Activated B cell treated with CpG ODN at 0.5 μM for 24 hours (primary cell): Measurements from ENCODE around the gene DPF3. TPM values are rescaled to one million over a fixed set of nuclear protein-coding genes. Genes with fewer than 3 reads are reported as not detected.
A peak's percentile ranks its signal among the peaks of the same experiment; 100 is the strongest.

Experiments
- ATAC-seq: fragments of 200-7000 bp; cut with Tn5 transposase; one replicate; pipeline ENCODE4 v1.10.0; 2021; ENCODE audit warnings: low read depth, mild to moderate bottlenecking, moderate library complexity
- CTCF ChIA-PET: fragments of 350-600 bp; sonication (Branson Sonifier 250); formaldehyde crosslinking; loops from one replicate; lab custom pipeline; 2021; ENCODE audit warnings: antibody characterized with exemption; lab: Charles Lee
- POLR2A ChIA-PET: fragments of 350-600 bp; sonication (Branson Sonifier 250); formaldehyde crosslinking; loops from one replicate; lab custom pipeline; 2021; ENCODE audit warnings: antibody characterized with exemption; lab: Charles Lee
- DNase-seq: peaks from one replicate; pipeline ENCODE4 v3.0.0; 2022
- H3K27ac Mint-ChIP-seq: one replicate; pipeline ENCODE4 v1.8.0; 2020; ENCODE audit warnings: mixed read lengths
- H3K27me3 Mint-ChIP-seq: one replicate; pipeline ENCODE4 v1.8.0; 2021; ENCODE audit warnings: mixed read lengths
- H3K36me3 Mint-ChIP-seq: one replicate; pipeline ENCODE4 v1.8.0; 2021; ENCODE audit warnings: low read depth, mixed read lengths
- H3K4me1 Mint-ChIP-seq: one replicate; pipeline ENCODE4 v1.8.0; 2021; ENCODE audit warnings: mixed read lengths
- H3K4me3 Mint-ChIP-seq: one replicate; pipeline ENCODE4 v1.8.0; 2020; ENCODE audit warnings: mild to moderate bottlenecking, mixed read lengths
- H3K9me3 Mint-ChIP-seq: one replicate; pipeline ENCODE4 v1.8.0; 2020; ENCODE audit warnings: mixed read lengths
- intact Hi-C: fragments of 100-400 bp; cut with micrococcal nuclease; formaldehyde crosslinking; loops from one replicate; pipeline ENCODE4 v1.15.1; 2024
- total RNA-seq: library from RNA; stranded (reverse); gene quantifications from 2 replicates; pipeline ENCODE4 v1.2.3, GENCODE V29; 2022
- TF ChIP-seq, protein P1 (sequence below): fragments of 200-600 bp; IDR thresholded peaks from one replicate; pipeline ENCODE4 v1.8.0; 2022; ENCODE audit warnings: antibody characterized with exemption, mild to moderate bottlenecking

DPF3 gene
- total RNA-seq, 1 donor from 2014 or later, result 3.5 TPM

DNA sequence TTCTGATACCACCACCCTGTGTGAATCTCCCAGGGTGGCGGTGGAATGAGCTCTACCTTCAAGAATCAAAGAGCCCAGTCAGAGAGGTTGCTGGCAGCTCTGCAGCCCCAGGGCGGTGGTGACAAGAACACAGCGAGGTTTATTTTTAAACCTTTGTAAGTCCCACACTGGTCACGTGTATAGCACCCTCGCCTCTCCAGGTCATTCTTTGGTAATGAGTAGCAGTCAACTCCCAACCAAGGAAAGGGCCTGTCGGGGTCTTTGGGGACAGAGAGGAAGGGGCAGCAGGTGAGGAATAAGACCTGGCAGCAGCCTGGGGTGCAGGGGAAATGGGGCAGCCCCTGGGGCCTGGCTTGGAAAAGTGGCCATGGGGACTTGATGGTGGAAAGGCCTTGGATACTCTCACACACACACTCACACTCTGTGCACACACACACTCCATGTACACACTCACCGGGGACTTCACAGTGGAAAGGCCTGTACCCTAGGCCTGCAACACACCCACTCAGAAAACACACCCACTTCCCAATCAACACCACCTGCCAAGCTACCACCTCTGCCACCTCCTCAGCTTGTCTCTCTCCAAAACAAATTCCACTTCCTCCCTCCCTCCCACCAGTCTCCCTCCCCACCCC is 178.6 kb downstream of the DPF3 start:
- POLR2A ChIA-PET, result interaction anchor here (0.6 to 2.3 kb wide), 2 partner anchors 196 to 208 kb away, joined by 3 to 7 read pairs; no protein-coding TSS in a partner anchor
- CTCF ChIA-PET, result no interaction called here
- H3K36me3 Mint-ChIP-seq, result peaks cover 14% of the 10 kb centered on the region
- H3K9me3 Mint-ChIP-seq, result no peaks in the 10 kb centered on the region
- peak overlapping the region; percentile 71 for H3K27ac Mint-ChIP-seq
- intact Hi-C loops, result loop anchor here (5.0 to 10.0 kb wide), 2 partner anchors 72 to 201 kb away; no protein-coding TSS in a partner anchor
- peaks cover 54% of the 10 kb centered on the region for H3K4me1 Mint-ChIP-seq
- H3K27me3 Mint-ChIP-seq, result no peaks in the 10 kb centered on the region
- no peak for DNase-seq
- TF ChIP-seq, protein P1, sequence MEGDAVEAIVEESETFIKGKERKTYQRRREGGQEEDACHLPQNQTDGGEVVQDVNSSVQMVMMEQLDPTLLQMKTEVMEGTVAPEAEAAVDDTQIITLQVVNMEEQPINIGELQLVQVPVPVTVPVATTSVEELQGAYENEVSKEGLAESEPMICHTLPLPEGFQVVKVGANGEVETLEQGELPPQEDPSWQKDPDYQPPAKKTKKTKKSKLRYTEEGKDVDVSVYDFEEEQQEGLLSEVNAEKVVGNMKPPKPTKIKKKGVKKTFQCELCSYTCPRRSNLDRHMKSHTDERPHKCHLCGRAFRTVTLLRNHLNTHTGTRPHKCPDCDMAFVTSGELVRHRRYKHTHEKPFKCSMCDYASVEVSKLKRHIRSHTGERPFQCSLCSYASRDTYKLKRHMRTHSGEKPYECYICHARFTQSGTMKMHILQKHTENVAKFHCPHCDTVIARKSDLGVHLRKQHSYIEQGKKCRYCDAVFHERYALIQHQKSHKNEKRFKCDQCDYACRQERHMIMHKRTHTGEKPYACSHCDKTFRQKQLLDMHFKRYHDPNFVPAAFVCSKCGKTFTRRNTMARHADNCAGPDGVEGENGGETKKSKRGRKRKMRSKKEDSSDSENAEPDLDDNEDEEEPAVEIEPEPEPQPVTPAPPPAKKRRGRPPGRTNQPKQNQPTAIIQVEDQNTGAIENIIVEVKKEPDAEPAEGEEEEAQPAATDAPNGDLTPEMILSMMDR, result no peak
- peak; percentile 19 for ATAC-seq
- H3K4me3 Mint-ChIP-seq, result peak overlapping the region; percentile 63

GRCh38 chr14:72714871-72715214 is 179.1 kb downstream of the DPF3 start:
- no peak for ATAC-seq
- Mint-ChIP-seq H3K4me1 (peaks cover 54% of the 10 kb centered on the region), H3K27me3 (no peaks in the 10 kb centered on the region), H3K36me3 (peaks cover 17% of the 10 kb centered on the region), H3K4me3 (peak overlapping the region; percentile 63), H3K9me3 (no peaks in the 10 kb centered on the region), H3K27ac (peak overlapping the region; percentile 71)
- ChIA-PET POLR2A (interaction anchor here (0.6 to 2.3 kb wide), 3 partner anchors 196 to 211 kb away, joined by 3 to 7 read pairs (median 4); partner anchors contain the start of gene DCAF4), CTCF (no interaction called here)
- DNase-seq, result no peak
- intact Hi-C loops, result loop anchor here (5.0 to 10.0 kb wide), 2 partner anchors 72 to 200 kb away; no protein-coding TSS in a partner anchor
- TF ChIP-seq, protein P1, result no peak

GRCh38 chr14:72714094-72714493 is 179.8 kb downstream of the DPF3 start:
- intact Hi-C loops, result loop anchor here (10.0 kb wide), 1 partner anchor 199 kb away; no protein-coding TSS in a partner anchor
- ChIA-PET CTCF (no interaction called here), POLR2A (interaction anchor here (1.1 to 2.3 kb wide), 2 partner anchors 195 to 212 kb away, joined by 4 to 7 read pairs; partner anchors contain the start of gene DCAF4)
- Mint-ChIP-seq H3K9me3 (no peaks in the 10 kb centered on the region), H3K27ac (peak overlapping the region; percentile 68), H3K36me3 (peaks cover 14% of the 10 kb centered on the region), H3K4me3 (peak overlapping the region; percentile 63), H3K4me1 (peaks cover 54% of the 10 kb centered on the region), H3K27me3 (no peaks in the 10 kb centered on the region)
- TF ChIP-seq, protein P1, result no peak
- DNase-seq, result peak; percentile 44
- peak; percentile 90 for ATAC-seq

DNA sequence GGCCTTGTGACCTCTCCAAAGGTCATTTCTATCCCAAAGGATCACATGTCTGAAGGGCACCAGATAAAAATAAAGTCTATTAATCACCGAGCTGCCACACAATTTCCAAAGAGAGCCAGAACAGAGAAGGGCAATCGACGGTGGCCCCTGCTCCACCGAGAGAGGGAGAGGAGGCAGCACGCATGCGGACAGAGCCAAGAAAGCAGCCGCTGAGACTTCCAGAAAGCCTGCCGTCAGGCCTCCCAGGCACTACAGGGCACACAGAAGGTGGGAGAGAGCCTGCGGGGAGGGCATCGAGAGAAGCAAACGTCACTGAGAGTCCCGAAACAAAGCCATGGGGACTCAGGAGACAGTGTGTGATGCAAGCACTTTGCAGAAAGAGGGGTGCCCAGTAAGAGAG is 182.0 kb downstream of the DPF3 start:
- Mint-ChIP-seq H3K27me3 (no peaks in the 10 kb centered on the region), H3K4me1 (peaks cover 46% of the 10 kb centered on the region), H3K36me3 (peaks cover 16% of the 10 kb centered on the region), H3K27ac (no peak overlapping the region), H3K9me3 (no peaks in the 10 kb centered on the region), H3K4me3 (no peak overlapping the region)
- intact Hi-C loops, result loop anchor here (10.0 kb wide), 1 partner anchor 197 kb away; no protein-coding TSS in a partner anchor
- no peak for DNase-seq
- TF ChIP-seq, protein P1, result no peak
- ChIA-PET CTCF (no interaction called here), POLR2A (no interaction called here)
- ATAC-seq, result no peak

DNA sequence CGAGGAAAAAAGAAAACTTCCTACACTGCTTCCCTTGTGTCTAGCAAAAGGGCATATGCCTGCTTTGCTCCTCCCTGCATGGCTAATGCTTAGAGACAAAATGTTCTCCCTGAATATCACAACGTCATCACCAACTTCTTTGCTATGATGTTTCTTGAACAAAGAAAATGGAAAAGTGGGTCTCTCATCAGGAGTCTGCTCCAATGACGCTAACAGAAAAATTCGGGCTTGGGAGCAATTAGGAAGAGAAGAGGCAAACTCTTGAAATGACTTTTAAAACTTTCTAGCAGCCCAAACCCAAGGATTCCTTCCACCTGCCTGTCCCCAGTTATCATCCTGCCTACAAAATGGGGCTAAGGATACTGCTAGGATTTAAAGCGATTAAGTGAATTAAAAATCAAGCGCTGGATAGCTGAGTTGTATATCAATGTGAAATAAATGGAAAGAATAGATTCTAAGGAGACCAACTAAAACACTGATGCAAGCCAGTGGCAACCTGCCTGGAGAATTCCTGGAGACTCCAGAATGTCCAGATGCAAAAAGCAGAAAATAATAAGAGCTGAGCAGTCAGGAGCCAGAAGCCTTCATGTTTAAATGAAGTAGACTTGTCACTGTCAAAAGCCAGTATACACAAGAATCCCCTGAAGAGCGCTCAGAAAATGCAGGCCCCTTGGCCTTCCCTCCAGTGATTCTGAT is 183.8 kb downstream of the DPF3 start:
- intact Hi-C loops, result loop anchor here (10.0 kb wide), 1 partner anchor 195 kb away; no protein-coding TSS in a partner anchor
- ATAC-seq, result no peak
- peaks cover 20% of the 10 kb centered on the region for H3K36me3 Mint-ChIP-seq
- ChIA-PET POLR2A (no interaction called here), CTCF (no interaction called here)
- H3K9me3 Mint-ChIP-seq, result no peaks in the 10 kb centered on the region
- H3K4me1 Mint-ChIP-seq, result peaks cover 27% of the 10 kb centered on the region
- DNase-seq, result no peak
- H3K27ac Mint-ChIP-seq, result no peak overlapping the region
- H3K27me3 Mint-ChIP-seq, result no peaks in the 10 kb centered on the region
- H3K4me3 Mint-ChIP-seq, result no peak overlapping the region
- TF ChIP-seq, protein P1, result no peak
